ENCODE results near the gene GSE1. TPM values are rescaled to one million over a fixed set of nuclear protein-coding genes. Genes with fewer than 3 reads are reported as not detected.
"Not testable (repeated sequence)": the region's sequence is repeated elsewhere in the genome, so short reads cannot be mapped to it uniquely, and the experiment has no call there.

Gene GSE1
- total RNA-seq, 3 donors from 2014 or later: 15.5 to 15.6 (median 15.5) TPM

DNA sequence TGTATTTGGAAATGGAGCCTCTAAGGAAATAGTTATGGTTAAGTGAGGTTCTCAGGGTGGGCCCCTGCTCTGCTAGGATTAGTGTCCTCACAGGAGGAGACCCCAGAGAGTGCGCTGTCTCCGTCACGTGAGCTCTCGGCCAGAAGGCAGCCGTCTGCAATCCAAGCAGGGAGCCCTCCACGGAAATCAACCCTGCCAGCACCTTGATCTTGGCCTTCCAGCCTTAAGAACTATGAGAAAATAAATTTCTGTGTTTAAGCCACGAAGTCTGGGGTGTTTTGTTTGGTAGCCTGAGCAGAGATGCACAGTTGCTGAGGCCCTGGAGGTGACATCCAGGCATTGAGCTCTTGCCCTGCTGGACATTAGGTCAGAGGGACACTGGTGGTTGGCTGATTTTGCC, 32.4 kb upstream of the GSE1 start:
- DNase-seq: no peak
- Mint-ChIP-seq H3K9me3 (no peaks in the 10 kb centered on the region), H3K36me3 (ENCODE audit: insufficient read depth) (no peaks in the 10 kb centered on the region), H3K4me3 (no peak overlapping the region), H3K27me3 (ENCODE audit: low read depth) (no peaks in the 10 kb centered on the region), H3K4me1 (ENCODE audit: low read depth) (peaks cover 15% of the 10 kb centered on the region)
- ATAC-seq: no peak

DNA sequence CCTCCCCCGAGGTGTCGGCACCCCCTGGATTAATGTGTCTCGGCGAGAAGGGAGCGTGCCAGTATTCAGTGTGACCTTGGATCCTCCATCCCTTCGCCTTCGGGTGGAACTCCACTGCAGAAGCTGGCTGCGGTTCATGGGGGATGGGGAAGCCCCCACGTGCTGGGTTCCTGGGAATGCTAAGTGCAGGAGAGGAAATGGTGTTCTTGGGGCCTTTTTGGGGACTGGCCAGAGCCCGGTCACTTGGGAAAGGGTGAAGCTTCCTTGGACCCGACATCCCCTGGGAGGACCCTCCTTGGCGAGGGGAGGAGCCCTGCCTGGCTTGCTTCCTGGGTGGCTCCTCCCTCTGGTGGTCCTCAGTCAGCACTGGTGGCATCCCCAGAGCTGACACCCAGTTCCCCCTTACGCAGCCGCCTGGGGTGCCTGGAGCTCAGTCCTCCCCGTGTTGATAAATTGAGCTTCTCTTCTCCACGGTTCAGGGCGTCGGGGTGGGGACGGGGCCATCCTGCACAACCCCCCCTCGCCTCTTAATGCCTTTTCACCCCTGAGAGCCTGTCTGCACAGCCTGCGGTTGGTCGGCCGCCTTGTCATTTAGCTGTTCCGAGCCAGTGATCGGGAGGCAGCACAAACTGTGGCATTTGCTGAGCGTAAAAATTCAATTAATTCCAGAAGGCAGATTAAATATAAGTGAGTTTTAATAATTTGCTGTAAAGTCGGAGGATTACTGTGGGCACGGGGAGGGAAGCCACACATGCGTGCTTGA, 30.7 kb upstream of the GSE1 start:
- Mint-ChIP-seq H3K36me3 (ENCODE audit: insufficient read depth) (no peaks in the 10 kb centered on the region), H3K4me3 (no peak overlapping the region), H3K9me3 (no peaks in the 10 kb centered on the region), H3K4me1 (ENCODE audit: low read depth) (peaks cover 13% of the 10 kb centered on the region), H3K27me3 (ENCODE audit: low read depth) (no peaks in the 10 kb centered on the region)
- DNase-seq (no peak), ATAC-seq (no peak)

DNA sequence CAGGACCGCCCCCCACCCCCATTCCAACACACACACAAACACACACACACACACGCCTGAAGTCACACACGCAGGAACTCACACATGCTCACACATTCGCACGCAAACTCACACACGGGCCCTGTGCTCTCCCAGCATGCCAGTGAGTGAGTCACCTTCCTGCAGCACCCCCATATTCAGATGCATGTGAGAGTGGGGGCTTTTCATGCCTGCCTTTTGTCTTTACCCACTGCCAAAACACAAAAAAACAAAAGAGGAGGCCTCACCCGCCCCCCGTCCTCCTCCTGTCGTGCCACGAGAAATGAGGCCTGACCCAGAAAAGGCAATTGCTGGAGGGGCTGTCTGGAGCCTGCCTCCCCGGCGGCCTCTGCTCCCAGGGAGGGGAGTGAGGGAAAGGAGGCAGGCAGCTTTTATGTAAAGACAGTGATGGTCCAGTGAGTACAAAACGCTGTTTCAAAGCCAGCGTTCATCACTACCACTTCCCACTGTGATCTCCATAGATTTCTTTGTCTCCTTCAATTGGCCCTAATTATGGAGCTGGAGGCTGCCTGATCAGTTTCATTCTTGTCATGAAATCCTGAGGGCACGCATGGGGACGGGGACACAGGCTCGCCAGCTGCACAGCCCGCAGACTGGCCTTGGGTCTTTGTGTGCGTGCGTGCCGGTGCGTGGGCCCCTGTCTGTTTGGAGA, 29.5 kb upstream of the GSE1 start:
- no peaks in the 10 kb centered on the region for H3K36me3 Mint-ChIP-seq (ENCODE audit: insufficient read depth)
- H3K27me3 Mint-ChIP-seq (ENCODE audit: low read depth): no peaks in the 10 kb centered on the region
- no peaks in the 10 kb centered on the region for H3K9me3 Mint-ChIP-seq
- peaks cover 13% of the 10 kb centered on the region for H3K4me1 Mint-ChIP-seq (ENCODE audit: low read depth)
- ATAC-seq: peak; percentile 63 to 75
- no peak for DNase-seq
- H3K4me3 Mint-ChIP-seq: no peak overlapping the region

DNA sequence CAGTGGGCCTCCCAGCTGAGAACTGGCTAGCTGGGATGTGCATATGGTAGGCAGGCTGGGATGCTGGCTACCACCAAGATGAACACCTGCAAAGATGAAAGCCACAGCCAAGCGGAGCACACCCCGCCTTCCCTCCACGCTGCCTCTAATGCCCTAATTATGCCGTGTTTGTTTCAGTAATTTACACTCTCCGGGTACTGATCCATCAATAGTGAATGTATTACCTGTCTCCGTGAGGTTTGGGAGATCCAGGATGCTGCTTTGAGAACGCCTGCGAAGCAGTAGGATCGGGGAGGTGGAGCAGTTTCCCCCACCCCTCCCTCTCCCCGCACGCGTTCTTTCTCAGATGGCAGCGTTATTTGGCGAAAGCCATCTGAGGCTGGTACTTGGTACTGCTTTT, 28.9 kb upstream of the GSE1 start:
- Mint-ChIP-seq H3K9me3 (no peaks in the 10 kb centered on the region), H3K4me3 (no peak overlapping the region), H3K27me3 (ENCODE audit: low read depth) (no peaks in the 10 kb centered on the region), H3K4me1 (ENCODE audit: low read depth) (peaks cover 12% of the 10 kb centered on the region), H3K36me3 (ENCODE audit: insufficient read depth) (no peaks in the 10 kb centered on the region)
- ATAC-seq (no peak), DNase-seq (no peak)

DNA sequence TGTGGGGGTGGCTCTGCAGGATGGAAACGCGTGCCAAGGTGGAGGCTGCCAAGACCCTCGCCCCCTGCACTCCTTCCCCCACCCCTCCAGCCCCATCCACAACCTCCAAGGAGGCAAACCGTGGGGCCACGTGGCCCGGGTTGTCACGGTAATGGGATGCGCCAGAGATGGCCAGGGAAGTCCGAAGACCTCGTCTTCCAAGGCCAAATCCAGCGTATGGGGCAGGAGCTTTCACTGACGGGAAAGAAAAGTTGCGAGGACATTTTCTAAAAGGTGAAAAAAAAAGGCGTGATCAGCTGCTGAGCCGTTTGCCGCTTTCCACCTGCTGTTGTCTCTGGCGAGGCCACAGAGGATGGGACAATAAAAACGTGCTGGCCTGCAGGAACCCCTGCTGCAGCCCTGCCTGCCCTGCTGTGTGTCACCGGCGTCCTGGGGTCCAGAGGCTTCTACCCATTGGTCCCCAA, 28.3 kb upstream of the GSE1 start:
- H3K4me1 Mint-ChIP-seq (ENCODE audit: low read depth): peaks cover 8% of the 10 kb centered on the region
- ATAC-seq: no peak
- H3K36me3 Mint-ChIP-seq (ENCODE audit: insufficient read depth): no peaks in the 10 kb centered on the region

DNA sequence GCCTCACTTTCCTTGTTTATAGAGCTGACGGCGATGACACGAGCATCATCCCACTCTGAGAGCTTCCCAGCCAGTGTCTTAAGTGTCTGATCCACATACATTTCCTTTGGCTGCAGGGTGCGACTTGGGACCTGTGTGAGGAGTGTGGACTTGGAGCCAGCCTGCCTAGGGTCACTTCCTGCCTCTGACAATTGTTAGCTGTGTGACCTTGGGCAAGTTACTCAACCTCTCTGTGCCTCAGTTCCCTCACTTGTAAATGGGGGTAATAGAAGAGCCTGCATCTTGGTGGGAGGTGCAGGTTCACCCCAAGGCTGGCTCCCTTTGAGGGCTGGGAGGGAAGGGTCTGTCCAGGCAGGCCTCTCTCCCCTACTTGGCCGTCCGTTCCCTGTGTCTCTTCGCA, 27.4 kb upstream of the GSE1 start:
- Mint-ChIP-seq H3K4me1 (ENCODE audit: low read depth) (peaks cover 6% of the 10 kb centered on the region), H3K36me3 (ENCODE audit: insufficient read depth) (no peaks in the 10 kb centered on the region), H3K27me3 (ENCODE audit: low read depth) (no peaks in the 10 kb centered on the region), H3K9me3 (no peaks in the 10 kb centered on the region), H3K4me3 (no peak overlapping the region)
- no peak for DNase-seq
- no peak for ATAC-seq

More for the DNA sequence above, 28.3 kb upstream of the GSE1 start:
- DNase-seq: no peak
- Mint-ChIP-seq H3K27me3 (ENCODE audit: low read depth) (no peaks in the 10 kb centered on the region), H3K9me3 (no peaks in the 10 kb centered on the region), H3K4me3 (no peak overlapping the region)

DNA sequence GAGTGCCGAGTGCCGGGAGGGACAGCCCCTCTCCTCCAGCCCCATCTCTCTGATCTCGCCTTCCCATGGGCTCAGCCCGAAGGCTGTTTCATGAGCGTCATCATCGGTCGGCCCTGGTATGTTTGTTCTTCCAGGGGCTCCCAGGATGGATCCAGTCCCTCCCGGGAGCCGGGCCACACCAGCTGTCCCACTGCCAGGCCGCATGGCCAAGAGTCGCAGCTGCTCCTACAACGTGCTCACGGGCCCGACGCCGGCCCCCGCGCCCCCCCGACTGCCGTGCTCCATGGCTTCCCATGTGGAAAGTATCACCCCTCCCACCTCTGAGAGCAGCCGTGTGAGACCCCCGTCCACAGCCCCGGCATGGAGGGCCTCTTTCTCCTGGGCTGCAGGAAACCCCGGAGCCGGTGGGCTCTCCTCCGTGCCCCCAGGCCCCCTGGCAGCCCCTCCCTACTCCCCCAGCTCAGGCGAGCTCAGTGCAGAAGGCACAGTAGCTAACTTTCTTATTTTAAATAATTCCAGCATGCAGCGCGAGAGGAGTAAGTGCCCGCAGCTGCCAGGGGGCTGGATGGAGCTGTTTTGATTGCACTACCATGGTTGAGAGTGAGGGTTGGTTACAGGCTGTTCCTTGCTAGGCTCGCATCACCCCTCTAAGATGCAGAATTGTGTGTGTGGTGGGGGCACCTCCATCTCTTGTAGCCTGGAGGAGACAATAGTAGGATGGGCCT, 26.6 kb upstream of the GSE1 start:
- H3K4me1 Mint-ChIP-seq (ENCODE audit: low read depth): peaks cover 6% of the 10 kb centered on the region
- H3K4me3 Mint-ChIP-seq: no peak overlapping the region
- no peak for DNase-seq
- no peak for ATAC-seq
- no peaks in the 10 kb centered on the region for H3K36me3 Mint-ChIP-seq (ENCODE audit: insufficient read depth)
- no peaks in the 10 kb centered on the region for H3K9me3 Mint-ChIP-seq
- no peaks in the 10 kb centered on the region for H3K27me3 Mint-ChIP-seq (ENCODE audit: low read depth)

DNA sequence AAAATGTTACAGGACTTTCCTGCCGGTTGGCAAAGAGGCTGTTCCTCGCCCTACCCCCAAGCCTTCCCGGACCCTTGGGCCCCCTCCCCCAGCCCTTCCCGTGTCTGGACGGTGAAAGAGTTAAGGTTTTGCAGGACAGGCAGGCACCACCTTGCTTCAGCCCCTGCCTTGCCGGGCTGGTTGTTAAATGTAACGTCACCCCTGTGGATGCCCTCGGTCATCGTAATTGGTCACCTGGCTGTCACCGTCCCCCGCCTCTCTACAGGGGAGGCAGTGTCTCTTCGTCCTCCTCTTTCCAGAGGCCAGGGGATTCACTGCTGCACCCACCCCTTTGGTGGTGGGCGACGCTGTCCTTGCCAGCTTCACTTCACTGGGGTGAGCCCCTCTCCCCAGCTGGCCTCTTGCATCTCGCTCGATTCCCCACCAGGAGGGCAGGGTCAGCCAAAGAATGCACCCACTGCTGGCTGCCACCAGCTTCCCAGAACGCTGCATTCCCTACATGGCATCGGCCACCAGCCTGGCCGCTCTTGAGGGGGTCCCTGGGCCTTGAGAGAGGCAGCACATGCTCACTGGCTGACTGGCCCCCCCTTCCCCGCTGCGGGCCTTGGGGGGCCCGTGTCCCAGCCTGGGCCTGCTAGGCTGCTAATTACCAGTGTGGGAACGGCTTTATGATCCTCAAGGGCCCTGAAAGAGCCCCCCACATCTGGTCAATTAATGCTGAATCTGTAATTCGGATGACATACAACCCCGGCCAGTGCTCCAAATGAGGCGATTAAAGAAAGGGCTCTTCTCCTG, 25.2 kb upstream of the GSE1 start:
- peaks cover 16% of the 10 kb centered on the region for H3K4me1 Mint-ChIP-seq (ENCODE audit: low read depth)
- H3K4me3 Mint-ChIP-seq: no peak overlapping the region
- H3K27me3 Mint-ChIP-seq (ENCODE audit: low read depth): no peaks in the 10 kb centered on the region
- no peak for ATAC-seq
- no peaks in the 10 kb centered on the region for H3K9me3 Mint-ChIP-seq
- H3K36me3 Mint-ChIP-seq (ENCODE audit: insufficient read depth): no peaks in the 10 kb centered on the region
- DNase-seq: no peak

DNA sequence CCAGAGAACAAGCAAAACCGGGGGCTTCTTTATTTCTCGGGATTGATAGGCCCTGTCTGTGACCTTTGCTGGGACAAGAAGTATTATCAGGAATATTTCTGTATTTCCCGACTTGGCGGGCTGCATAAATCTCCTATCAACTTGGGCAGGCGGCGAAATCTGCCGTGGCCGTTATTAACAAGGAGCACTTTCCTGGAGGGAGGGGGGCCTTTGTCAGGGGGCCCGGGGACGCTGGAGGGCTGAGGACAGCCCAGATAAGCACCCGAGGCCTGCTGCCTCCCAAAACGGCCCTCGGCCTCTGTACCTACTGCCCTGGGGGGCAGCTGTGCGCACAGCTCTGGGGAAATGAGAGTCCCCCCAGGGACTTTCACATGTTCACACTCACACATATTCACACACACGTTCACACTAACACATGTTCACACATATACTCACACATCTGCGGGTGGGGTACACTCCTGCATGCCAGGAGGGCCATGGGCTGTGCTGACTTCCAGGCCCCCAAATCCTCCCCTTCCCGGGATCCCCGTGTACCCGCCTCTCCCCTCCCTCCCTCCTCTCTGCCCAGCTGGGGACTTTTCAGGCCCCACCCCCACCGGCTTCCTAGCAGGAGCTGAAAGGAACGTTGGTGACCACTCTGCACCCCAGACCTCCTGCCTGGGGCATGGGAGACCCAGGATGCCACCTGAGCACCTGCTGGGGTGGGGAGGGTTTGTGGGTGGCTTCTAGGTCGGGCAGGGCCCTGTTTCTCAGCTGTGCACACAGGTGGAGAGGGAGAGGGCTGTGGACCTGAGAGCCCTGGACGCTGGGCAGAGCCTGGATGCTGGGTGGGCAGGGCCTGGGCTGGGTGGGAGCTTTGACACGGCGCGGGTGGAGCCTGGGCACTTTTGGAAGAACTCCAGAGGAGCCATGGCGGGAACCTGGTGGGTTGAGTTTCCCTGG, 24.3 kb upstream of the GSE1 start:
- H3K9me3 Mint-ChIP-seq: no peaks in the 10 kb centered on the region
- ATAC-seq (no peak), DNase-seq (no peak)
- H3K4me3 Mint-ChIP-seq: no peak overlapping the region
- no peaks in the 10 kb centered on the region for H3K27me3 Mint-ChIP-seq (ENCODE audit: low read depth)
- peaks cover 11% of the 10 kb centered on the region for H3K4me1 Mint-ChIP-seq (ENCODE audit: low read depth)
- no peaks in the 10 kb centered on the region for H3K36me3 Mint-ChIP-seq (ENCODE audit: insufficient read depth)

GRCh38 chr16:85589688-85590505, 23.2 kb upstream of the GSE1 start:
- Mint-ChIP-seq H3K36me3 (ENCODE audit: insufficient read depth) (no peaks in the 10 kb centered on the region), H3K27me3 (ENCODE audit: low read depth) (no peaks in the 10 kb centered on the region), H3K4me3 (no peak overlapping the region), H3K4me1 (ENCODE audit: low read depth) (peaks cover 12% of the 10 kb centered on the region), H3K9me3 (no peaks in the 10 kb centered on the region)
- DNase-seq (no peak), ATAC-seq (no peak)

DNA sequence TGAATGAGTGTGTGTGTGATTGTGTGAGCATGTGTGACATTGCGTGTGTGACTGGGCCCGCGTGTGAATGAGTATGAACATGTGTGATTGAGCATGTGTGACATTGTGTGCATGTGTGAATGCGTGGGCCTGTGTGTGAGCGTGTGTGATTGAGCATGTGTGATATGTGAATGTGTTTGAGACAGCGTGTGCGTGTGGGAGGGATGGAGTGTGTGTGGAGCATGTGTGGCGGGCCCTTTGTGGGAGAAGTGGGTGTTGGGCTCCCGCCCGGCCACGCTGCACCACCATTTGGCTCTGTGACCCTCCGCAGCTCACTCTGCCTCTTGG, 22.7 kb upstream of the GSE1 start:
- H3K4me3 Mint-ChIP-seq: no peak overlapping the region

GRCh38 chr16:85591381-85591780, 21.7 kb upstream of the GSE1 start:
- H3K4me3 Mint-ChIP-seq: no peak overlapping the region
- no peak for DNase-seq
- no peaks in the 10 kb centered on the region for H3K27me3 Mint-ChIP-seq (ENCODE audit: low read depth)
- ATAC-seq: no peak
- no peaks in the 10 kb centered on the region for H3K9me3 Mint-ChIP-seq
- peaks cover 4% of the 10 kb centered on the region for H3K36me3 Mint-ChIP-seq (ENCODE audit: insufficient read depth)
- H3K4me1 Mint-ChIP-seq (ENCODE audit: low read depth): peaks cover 21% of the 10 kb centered on the region

More for the DNA sequence above, 22.7 kb upstream of the GSE1 start:
- no peaks in the 10 kb centered on the region for H3K36me3 Mint-ChIP-seq (ENCODE audit: insufficient read depth)
- DNase-seq (no peak), ATAC-seq (no peak)
- H3K9me3 Mint-ChIP-seq: no peaks in the 10 kb centered on the region
- H3K27me3 Mint-ChIP-seq (ENCODE audit: low read depth): no peaks in the 10 kb centered on the region
- peaks cover 15% of the 10 kb centered on the region for H3K4me1 Mint-ChIP-seq (ENCODE audit: low read depth)

- H3K4me1 Mint-ChIP-seq (ENCODE audit: low read depth): peaks cover 21% of the 10 kb centered on the region
- not testable (repeated sequence) for ATAC-seq; H3K4me3 Mint-ChIP-seq; H3K36me3 Mint-ChIP-seq (ENCODE audit: insufficient read depth); H3K27me3 Mint-ChIP-seq (ENCODE audit: low read depth); H3K9me3 Mint-ChIP-seq; DNase-seq
Observed at GRCh38 chr16:85592277-85592676, 20.8 kb upstream of the GSE1 start.

Data from activated T-cell treated with anti-CD3 and anti-CD28 coated beads, Interleukin-2, amount 50 U/mL, for 4 hours (primary cell).